ENCODE measurements around the gene KIAA0319L. TPM values are rescaled to one million over a fixed set of nuclear protein-coding genes. Genes with fewer than 3 reads are reported as not detected.
A peak's percentile ranks its signal among the peaks of the same experiment; 100 is the strongest.

Gene KIAA0319L
- total and polyA plus RNA-seq, 4 donors, result 27.0 to 107 (median 27.9) TPM

DNA sequence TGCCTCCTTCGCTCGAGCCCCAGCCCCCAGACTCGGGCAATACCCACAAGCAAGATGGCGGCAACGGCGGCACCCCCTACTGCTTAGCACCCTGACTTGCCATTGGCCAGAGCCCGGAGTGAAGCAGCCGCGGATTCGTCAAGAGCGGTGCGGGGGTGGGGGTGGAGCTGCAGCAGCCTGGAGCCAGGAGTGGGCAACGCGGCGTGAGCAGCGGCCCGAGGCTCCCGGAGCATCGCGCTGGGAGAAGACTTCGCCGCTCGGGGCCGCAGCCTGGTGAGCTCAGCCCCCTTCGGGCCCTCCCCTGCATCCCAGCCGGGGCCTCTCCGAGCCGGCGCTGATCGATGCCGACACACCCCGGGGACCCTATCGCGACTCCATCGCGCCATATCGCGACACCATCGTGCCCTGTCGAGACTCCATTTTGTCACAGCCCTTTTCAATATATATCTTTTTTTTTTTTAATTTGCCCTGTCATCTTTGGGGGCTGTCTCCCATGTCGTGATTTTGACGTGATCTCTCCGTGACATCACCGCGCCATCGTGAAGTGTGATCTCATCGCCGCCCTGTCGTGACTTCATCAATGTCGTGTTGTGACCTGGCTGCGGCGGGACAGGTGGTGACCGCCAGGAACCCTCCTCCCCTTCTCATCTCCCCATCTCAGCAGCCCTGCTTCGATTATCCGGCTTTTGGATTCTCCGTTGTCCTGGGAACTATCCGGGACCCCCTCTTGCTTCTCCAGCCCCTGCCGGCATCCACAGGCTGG lies 589 bp upstream of the KIAA0319L start, which contains the start of gene NCDN:
TSS of gene NCDN (plus strand) at position 189 of the 763 bp plus-strand sequence. CDS start at position 581, 392 bp downstream.
- WGBS, result under 1% methylated on average over 58 of the region's 58 CpGs
- H3K27me3 ChIP-seq (ENCODE audit: control insufficient read depth in 4 of 4, insufficient read depth in 4 of 4, low read length in 3 of 4), result no peaks in the 10 kb centered on the region
- peak; percentile 95 for DNase-seq (ENCODE audit: low spot score)
- TF ChIP-seq, protein P1, sequence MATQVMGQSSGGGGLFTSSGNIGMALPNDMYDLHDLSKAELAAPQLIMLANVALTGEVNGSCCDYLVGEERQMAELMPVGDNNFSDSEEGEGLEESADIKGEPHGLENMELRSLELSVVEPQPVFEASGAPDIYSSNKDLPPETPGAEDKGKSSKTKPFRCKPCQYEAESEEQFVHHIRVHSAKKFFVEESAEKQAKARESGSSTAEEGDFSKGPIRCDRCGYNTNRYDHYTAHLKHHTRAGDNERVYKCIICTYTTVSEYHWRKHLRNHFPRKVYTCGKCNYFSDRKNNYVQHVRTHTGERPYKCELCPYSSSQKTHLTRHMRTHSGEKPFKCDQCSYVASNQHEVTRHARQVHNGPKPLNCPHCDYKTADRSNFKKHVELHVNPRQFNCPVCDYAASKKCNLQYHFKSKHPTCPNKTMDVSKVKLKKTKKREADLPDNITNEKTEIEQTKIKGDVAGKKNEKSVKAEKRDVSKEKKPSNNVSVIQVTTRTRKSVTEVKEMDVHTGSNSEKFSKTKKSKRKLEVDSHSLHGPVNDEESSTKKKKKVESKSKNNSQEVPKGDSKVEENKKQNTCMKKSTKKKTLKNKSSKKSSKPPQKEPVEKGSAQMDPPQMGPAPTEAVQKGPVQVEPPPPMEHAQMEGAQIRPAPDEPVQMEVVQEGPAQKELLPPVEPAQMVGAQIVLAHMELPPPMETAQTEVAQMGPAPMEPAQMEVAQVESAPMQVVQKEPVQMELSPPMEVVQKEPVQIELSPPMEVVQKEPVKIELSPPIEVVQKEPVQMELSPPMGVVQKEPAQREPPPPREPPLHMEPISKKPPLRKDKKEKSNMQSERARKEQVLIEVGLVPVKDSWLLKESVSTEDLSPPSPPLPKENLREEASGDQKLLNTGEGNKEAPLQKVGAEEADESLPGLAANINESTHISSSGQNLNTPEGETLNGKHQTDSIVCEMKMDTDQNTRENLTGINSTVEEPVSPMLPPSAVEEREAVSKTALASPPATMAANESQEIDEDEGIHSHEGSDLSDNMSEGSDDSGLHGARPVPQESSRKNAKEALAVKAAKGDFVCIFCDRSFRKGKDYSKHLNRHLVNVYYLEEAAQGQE (IDR thresholded peaks at IDR 0.05), result no peak
- TF ChIP-seq FOXA2 (IDR thresholded peaks at IDR 0.05) (peak; percentile 10), RAD21 (IDR thresholded peaks at IDR 0.05) (no peak), FOXA1 (IDR thresholded peaks at IDR 0.05) (peak; percentile 10), RXRA (IDR thresholded peaks at IDR 0.05) (no peak), GABPA (IDR thresholded peaks at IDR 0.05 in 1 of 2, conservative IDR thresholded peaks at IDR 0.05 in 1 of 2) (peak in 1 of 2 donors; percentile 82), YY1 (IDR thresholded peaks at IDR 0.05) (peak; percentile 100), EGR1 (IDR thresholded peaks at IDR 0.05; ENCODE audit: low read depth in 2 of 2) (peak; percentile 98 to 100), SP1 (IDR thresholded peaks at IDR 0.05) (peak; percentile 99), HNF4G (IDR thresholded peaks at IDR 0.05) (no peak), TAF1 (conservative IDR thresholded peaks at IDR 0.05) (no peak)
- TF ChIP-seq, protein P2, sequence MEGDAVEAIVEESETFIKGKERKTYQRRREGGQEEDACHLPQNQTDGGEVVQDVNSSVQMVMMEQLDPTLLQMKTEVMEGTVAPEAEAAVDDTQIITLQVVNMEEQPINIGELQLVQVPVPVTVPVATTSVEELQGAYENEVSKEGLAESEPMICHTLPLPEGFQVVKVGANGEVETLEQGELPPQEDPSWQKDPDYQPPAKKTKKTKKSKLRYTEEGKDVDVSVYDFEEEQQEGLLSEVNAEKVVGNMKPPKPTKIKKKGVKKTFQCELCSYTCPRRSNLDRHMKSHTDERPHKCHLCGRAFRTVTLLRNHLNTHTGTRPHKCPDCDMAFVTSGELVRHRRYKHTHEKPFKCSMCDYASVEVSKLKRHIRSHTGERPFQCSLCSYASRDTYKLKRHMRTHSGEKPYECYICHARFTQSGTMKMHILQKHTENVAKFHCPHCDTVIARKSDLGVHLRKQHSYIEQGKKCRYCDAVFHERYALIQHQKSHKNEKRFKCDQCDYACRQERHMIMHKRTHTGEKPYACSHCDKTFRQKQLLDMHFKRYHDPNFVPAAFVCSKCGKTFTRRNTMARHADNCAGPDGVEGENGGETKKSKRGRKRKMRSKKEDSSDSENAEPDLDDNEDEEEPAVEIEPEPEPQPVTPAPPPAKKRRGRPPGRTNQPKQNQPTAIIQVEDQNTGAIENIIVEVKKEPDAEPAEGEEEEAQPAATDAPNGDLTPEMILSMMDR (IDR thresholded peaks at IDR 0.05; ENCODE audit: low read depth, low read length, missing input control), result no peak
- TF ChIP-seq, protein P3, sequence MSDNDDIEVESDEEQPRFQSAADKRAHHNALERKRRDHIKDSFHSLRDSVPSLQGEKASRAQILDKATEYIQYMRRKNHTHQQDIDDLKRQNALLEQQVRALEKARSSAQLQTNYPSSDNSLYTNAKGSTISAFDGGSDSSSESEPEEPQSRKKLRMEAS (IDR thresholded peaks at IDR 0.05), result no peak
- TF ChIP-seq, protein P4, sequence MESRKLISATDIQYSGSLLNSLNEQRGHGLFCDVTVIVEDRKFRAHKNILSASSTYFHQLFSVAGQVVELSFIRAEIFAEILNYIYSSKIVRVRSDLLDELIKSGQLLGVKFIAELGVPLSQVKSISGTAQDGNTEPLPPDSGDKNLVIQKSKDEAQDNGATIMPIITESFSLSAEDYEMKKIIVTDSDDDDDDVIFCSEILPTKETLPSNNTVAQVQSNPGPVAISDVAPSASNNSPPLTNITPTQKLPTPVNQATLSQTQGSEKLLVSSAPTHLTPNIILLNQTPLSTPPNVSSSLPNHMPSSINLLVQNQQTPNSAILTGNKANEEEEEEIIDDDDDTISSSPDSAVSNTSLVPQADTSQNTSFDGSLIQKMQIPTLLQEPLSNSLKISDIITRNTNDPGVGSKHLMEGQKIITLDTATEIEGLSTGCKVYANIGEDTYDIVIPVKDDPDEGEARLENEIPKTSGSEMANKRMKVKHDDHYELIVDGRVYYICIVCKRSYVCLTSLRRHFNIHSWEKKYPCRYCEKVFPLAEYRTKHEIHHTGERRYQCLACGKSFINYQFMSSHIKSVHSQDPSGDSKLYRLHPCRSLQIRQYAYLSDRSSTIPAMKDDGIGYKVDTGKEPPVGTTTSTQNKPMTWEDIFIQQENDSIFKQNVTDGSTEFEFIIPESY (IDR thresholded peaks at IDR 0.05), result no peak
- peaks cover 0 to 5% (median 4%) of the 10 kb centered on the region in 4 donors for H3K36me3 ChIP-seq (ENCODE audit: control insufficient read depth in 4 of 4, insufficient read depth in 3 of 4, low read depth in 1 of 4, low read length in 3 of 4)
- peak within 1 kb of the TSS; percentile 98 to 99 for H3K27ac ChIP-seq (ENCODE audit: low read depth in 1 of 2, low read length in 2 of 2)
- peak within 1 kb of the TSS; percentile 83 to 85 for H3K9ac ChIP-seq (ENCODE audit: low read depth in 1 of 2, low read length in 2 of 2)
- peaks cover 2 to 63% (median 49%) of the 10 kb centered on the region in 4 donors for H3K4me1 ChIP-seq (ENCODE audit: control insufficient read depth in 4 of 4, insufficient read depth in 4 of 4, low read length in 3 of 4)
- no peaks in the 10 kb centered on the region for H3K9me3 ChIP-seq (ENCODE audit: control insufficient read depth in 4 of 4, low read length in 3 of 4)
- peak within 1 kb of the TSS; percentile 88 to 96 (median 90) for H3K4me3 ChIP-seq (ENCODE audit: low read depth in 1 of 3, low read length in 3 of 3)

Data from liver (tissue), 9 donors.